ENCODE results near the gene SGTB. TPM values are rescaled to one million over a fixed set of nuclear protein-coding genes. Genes with fewer than 3 reads are reported as not detected.

The SGTB gene
- total RNA-seq, 1 donor from 2014 or later = 31.7 TPM

DNA sequence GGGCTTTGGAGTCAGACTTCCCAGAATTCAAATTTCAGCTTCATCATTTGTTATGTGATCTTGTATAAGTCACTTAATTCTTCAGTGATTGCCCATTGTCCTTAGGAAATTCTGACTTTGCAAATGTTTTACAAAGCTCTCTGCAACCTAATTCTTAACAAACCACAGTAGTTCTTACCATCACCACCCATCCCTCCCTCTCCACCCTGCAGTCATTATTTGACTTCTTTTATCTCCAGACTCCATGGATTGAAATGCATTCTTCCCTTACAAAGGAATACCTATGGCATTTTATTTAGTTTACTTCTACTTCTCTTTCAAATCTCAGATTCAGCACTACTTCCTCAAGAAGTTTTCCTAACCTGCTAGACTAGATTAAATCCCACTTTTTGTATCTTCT, 74.0 kb downstream of the SGTB start:
- DNase-seq (ENCODE audit: low read depth) (no peak), FAIRE-seq (no peak)
- Histone ChIP-seq H3K4me2 (ENCODE audit: low read length) (no peak overlapping the region), H4K20me1 (ENCODE audit: insufficient read depth, low read length) (no peaks in the 10 kb centered on the region), H2AFZ (ENCODE audit: low read depth, low read length) (no peak overlapping the region), H3K9me3 (ENCODE audit: insufficient read depth, low read depth, low read length) (no peaks in the 10 kb centered on the region), H3K36me3 (ENCODE audit: insufficient read depth, low read length) (peaks cover 6% of the 10 kb centered on the region), H3K27ac (ENCODE audit: low read depth, low read length) (no peak overlapping the region), H3K4me3 (ENCODE audit: insufficient read depth, low read depth, low read length) (no peak overlapping the region), H3K79me2 (ENCODE audit: insufficient read depth, low read length) (no peaks in the 10 kb centered on the region), H3K9ac (ENCODE audit: low read length) (no peak overlapping the region), H3K4me1 (ENCODE audit: insufficient read depth, low read length) (no peaks in the 10 kb centered on the region), H3K27me3 (ENCODE audit: insufficient read depth, low read length) (no peaks in the 10 kb centered on the region)
- TF ChIP-seq EZH2 (IDR thresholded peaks at IDR 0.05; ENCODE audit: insufficient read depth, low read length) = no peak
- TF ChIP-seq, protein P1, sequence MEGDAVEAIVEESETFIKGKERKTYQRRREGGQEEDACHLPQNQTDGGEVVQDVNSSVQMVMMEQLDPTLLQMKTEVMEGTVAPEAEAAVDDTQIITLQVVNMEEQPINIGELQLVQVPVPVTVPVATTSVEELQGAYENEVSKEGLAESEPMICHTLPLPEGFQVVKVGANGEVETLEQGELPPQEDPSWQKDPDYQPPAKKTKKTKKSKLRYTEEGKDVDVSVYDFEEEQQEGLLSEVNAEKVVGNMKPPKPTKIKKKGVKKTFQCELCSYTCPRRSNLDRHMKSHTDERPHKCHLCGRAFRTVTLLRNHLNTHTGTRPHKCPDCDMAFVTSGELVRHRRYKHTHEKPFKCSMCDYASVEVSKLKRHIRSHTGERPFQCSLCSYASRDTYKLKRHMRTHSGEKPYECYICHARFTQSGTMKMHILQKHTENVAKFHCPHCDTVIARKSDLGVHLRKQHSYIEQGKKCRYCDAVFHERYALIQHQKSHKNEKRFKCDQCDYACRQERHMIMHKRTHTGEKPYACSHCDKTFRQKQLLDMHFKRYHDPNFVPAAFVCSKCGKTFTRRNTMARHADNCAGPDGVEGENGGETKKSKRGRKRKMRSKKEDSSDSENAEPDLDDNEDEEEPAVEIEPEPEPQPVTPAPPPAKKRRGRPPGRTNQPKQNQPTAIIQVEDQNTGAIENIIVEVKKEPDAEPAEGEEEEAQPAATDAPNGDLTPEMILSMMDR (IDR thresholded peaks at IDR 0.05; ENCODE audit: insufficient read depth, low read depth, low read length) = no peak
- no peaks in the 10 kb centered on the region for H3K4me1 Mint-ChIP-seq (ENCODE audit: low read depth, unreplicated experiment)
- no peaks in the 10 kb centered on the region for H3K36me3 Mint-ChIP-seq (ENCODE audit: low read depth, unreplicated experiment)
- no peaks in the 10 kb centered on the region for H3K9me3 Mint-ChIP-seq (ENCODE audit: unreplicated experiment)
- no peak overlapping the region for H3K4me3 Mint-ChIP-seq (ENCODE audit: unreplicated experiment)
- no peaks in the 10 kb centered on the region for H3K27me3 Mint-ChIP-seq (ENCODE audit: low read depth, unreplicated experiment)
- no peak overlapping the region for H3K27ac Mint-ChIP-seq (ENCODE audit: unreplicated experiment)

DNA sequence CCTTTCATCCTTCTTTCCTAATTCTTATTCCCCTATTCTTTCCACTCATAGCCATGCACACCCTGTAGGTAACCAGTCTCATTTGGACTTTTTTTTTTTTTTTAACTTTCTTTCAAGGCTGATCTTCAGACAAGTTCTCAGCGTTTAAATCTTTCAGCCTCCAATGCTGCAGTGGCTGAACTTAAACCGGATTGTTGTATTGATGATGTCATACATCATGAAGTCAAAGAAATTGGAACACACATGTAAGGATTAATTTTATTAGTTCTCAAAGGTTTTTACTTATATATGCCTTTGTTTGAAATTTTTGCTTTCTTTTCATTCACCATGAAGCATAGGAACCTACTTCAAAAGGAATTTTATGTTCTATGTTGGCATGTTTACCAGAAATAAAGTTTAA, 75.0 kb downstream of the SGTB start:
- no peak for TF ChIP-seq EZH2 (IDR thresholded peaks at IDR 0.05; ENCODE audit: insufficient read depth, low read length)
- TF ChIP-seq, protein P1 (IDR thresholded peaks at IDR 0.05; ENCODE audit: insufficient read depth, low read depth, low read length) = no peak
- no peak overlapping the region for H3K9ac ChIP-seq (ENCODE audit: low read length)

DNA sequence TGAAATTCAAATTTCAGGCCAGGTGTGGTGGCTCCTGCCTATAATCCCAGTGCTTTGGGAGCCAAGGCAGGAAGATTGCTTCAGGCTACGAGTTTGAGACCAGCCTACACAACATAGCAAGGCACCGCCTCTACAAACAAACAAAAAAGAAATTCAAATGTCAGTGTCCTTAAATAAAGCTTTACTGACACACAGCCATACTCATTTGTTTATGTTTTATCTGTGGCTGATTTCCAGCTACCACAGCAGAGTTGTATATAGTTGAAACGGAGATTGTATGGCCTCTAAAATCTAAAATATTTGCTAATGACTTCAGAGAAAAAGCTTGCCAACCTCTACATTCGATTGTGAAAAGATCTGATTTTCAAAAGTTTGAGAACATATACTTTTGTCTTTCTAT, 81.7 kb downstream of the SGTB start:
- no peak overlapping the region for H3K4me2 ChIP-seq (ENCODE audit: low read length)
- H3K27ac ChIP-seq (ENCODE audit: low read depth, low read length) = no peak overlapping the region
- no peaks in the 10 kb centered on the region for H3K27me3 ChIP-seq (ENCODE audit: insufficient read depth, low read length)
- TF ChIP-seq, protein P1 (IDR thresholded peaks at IDR 0.05; ENCODE audit: insufficient read depth, low read depth, low read length) = no peak
- no peak for TF ChIP-seq EZH2 (IDR thresholded peaks at IDR 0.05; ENCODE audit: insufficient read depth, low read length)
- no peaks in the 10 kb centered on the region for H3K9me3 ChIP-seq (ENCODE audit: insufficient read depth, low read depth, low read length)
- no peaks in the 10 kb centered on the region for H3K4me1 ChIP-seq (ENCODE audit: insufficient read depth, low read length)
- H3K4me3 ChIP-seq (ENCODE audit: insufficient read depth, low read depth, low read length) = no peak overlapping the region
- DNase-seq (ENCODE audit: low read depth) (no peak), FAIRE-seq (no peak)
- no peaks in the 10 kb centered on the region for H4K20me1 ChIP-seq (ENCODE audit: insufficient read depth, low read length)
- no peak overlapping the region for H3K9ac ChIP-seq (ENCODE audit: low read length)
- H3K36me3 Mint-ChIP-seq (ENCODE audit: low read depth, unreplicated experiment) = peaks cover 12% of the 10 kb centered on the region
- no peak overlapping the region for H3K27ac Mint-ChIP-seq (ENCODE audit: unreplicated experiment)
- no peaks in the 10 kb centered on the region for H3K9me3 Mint-ChIP-seq (ENCODE audit: unreplicated experiment)
- no peaks in the 10 kb centered on the region for H3K79me2 ChIP-seq (ENCODE audit: insufficient read depth, low read length)
- H2AFZ ChIP-seq (ENCODE audit: low read depth, low read length) = no peak overlapping the region
- no peaks in the 10 kb centered on the region for H3K27me3 Mint-ChIP-seq (ENCODE audit: low read depth, unreplicated experiment)
- peaks cover 10% of the 10 kb centered on the region for H3K36me3 ChIP-seq (ENCODE audit: insufficient read depth, low read length)
- no peaks in the 10 kb centered on the region for H3K4me1 Mint-ChIP-seq (ENCODE audit: low read depth, unreplicated experiment)
- H3K4me3 Mint-ChIP-seq (ENCODE audit: unreplicated experiment) = no peak overlapping the region

More for the DNA sequence above, 75.0 kb downstream of the SGTB start:
- DNase-seq (ENCODE audit: low read depth) = no peak
- Histone ChIP-seq H3K9me3 (ENCODE audit: insufficient read depth, low read depth, low read length) (no peaks in the 10 kb centered on the region), H3K27ac (ENCODE audit: low read depth, low read length) (no peak overlapping the region), H4K20me1 (ENCODE audit: insufficient read depth, low read length) (no peaks in the 10 kb centered on the region), H3K4me1 (ENCODE audit: insufficient read depth, low read length) (no peaks in the 10 kb centered on the region), H3K4me2 (ENCODE audit: low read length) (no peak overlapping the region), H3K4me3 (ENCODE audit: insufficient read depth, low read depth, low read length) (no peak overlapping the region), H3K79me2 (ENCODE audit: insufficient read depth, low read length) (no peaks in the 10 kb centered on the region), H3K36me3 (ENCODE audit: insufficient read depth, low read length) (peaks cover 6% of the 10 kb centered on the region), H3K27me3 (ENCODE audit: insufficient read depth, low read length) (no peaks in the 10 kb centered on the region), H2AFZ (ENCODE audit: low read depth, low read length) (no peak overlapping the region)
- no peaks in the 10 kb centered on the region for H3K27me3 Mint-ChIP-seq (ENCODE audit: low read depth, unreplicated experiment)
- H3K4me1 Mint-ChIP-seq (ENCODE audit: low read depth, unreplicated experiment) = no peaks in the 10 kb centered on the region
- H3K36me3 Mint-ChIP-seq (ENCODE audit: low read depth, unreplicated experiment) = no peaks in the 10 kb centered on the region
- no peak overlapping the region for H3K4me3 Mint-ChIP-seq (ENCODE audit: unreplicated experiment)
- no peak overlapping the region for H3K27ac Mint-ChIP-seq (ENCODE audit: unreplicated experiment)
- no peak for FAIRE-seq
- no peaks in the 10 kb centered on the region for H3K9me3 Mint-ChIP-seq (ENCODE audit: unreplicated experiment)

Data from astrocyte (in vitro differentiated cells and primary cell).